H9 (cell line): ENCODE results near the gene GRM1. TPM values are rescaled to one million over a fixed set of nuclear protein-coding genes. Genes with fewer than 3 reads are reported as not detected.

Experiments
- DNase-seq: peaks from one replicate; pipeline ENCODE4 v3.0.0-alpha.2; 2017
- H2AFZ ChIP-seq: one replicate; pipeline ENCODE4 v1.6.1; 2013; ENCODE audit warnings: mild to moderate bottlenecking, low read length, control low read depth, moderate library complexity
- H2AK5ac ChIP-seq: 2 replicates; pipeline ENCODE4 v1.6.1; 2013; ENCODE audit warnings: low read length, control low read depth, mixed read lengths; ENCODE audit not compliant: insufficient read length
- H2BK120ac ChIP-seq: one replicate; pipeline ENCODE4 v1.6.1; 2013; ENCODE audit warnings: low read depth, mild to moderate bottlenecking, low read length, control low read depth, inconsistent platforms; ENCODE audit not compliant: poor library complexity, severe bottlenecking
- H2BK12ac ChIP-seq: 2 replicates; pipeline ENCODE4 v1.6.1; 2013; ENCODE audit warnings: low read length, control low read depth, mixed read lengths, low read depth; ENCODE audit not compliant: insufficient read length
- H2BK15ac ChIP-seq: 2 replicates; pipeline ENCODE4 v1.6.1; 2013; ENCODE audit warnings: low read depth, low read length, control low read depth
- H2BK20ac ChIP-seq: one replicate; pipeline ENCODE4 v1.6.1; 2013; ENCODE audit warnings: low read depth, mild to moderate bottlenecking, low read length, control low read depth, inconsistent platforms; ENCODE audit not compliant: poor library complexity, severe bottlenecking
- H2BK5ac ChIP-seq: 2 replicates; pipeline ENCODE4 v1.6.1; 2013; ENCODE audit warnings: low read length, control low read depth, mixed read lengths; ENCODE audit not compliant: insufficient read length
- H3K14ac ChIP-seq: 2 replicates; pipeline ENCODE4 v1.6.1; 2013; ENCODE audit warnings: low read length, control low read depth; ENCODE audit not compliant: insufficient read depth
- H3K18ac ChIP-seq: 2 replicates; pipeline ENCODE4 v1.6.1; 2013; ENCODE audit warnings: low read depth, mild to moderate bottlenecking, mixed read lengths, low read length, control low read depth; ENCODE audit not compliant: insufficient read length
- H3K23ac ChIP-seq: 2 replicates; pipeline ENCODE4 v1.6.1; 2013; ENCODE audit warnings: low read length, control low read depth, mixed read lengths, low read depth; ENCODE audit not compliant: insufficient read length
- H3K23me2 ChIP-seq: 2 replicates; pipeline ENCODE4 v1.6.1; 2013; ENCODE audit warnings: low read depth, mild to moderate bottlenecking, mixed read lengths, low read length, control low read depth; ENCODE audit not compliant: insufficient read length, poor library complexity, severe bottlenecking
- H3K27ac ChIP-seq: 2 replicates; pipeline ENCODE4 v1.5.1; 2013; ENCODE audit warnings: low read length, control low read depth, mixed read lengths, low read depth; ENCODE audit not compliant: insufficient read length
- H3K27me3 ChIP-seq: 2 replicates; pipeline ENCODE4 v1.6.1; 2013; ENCODE audit warnings: low read length, control low read depth, inconsistent platforms; ENCODE audit not compliant: insufficient read depth
- H3K4ac ChIP-seq: 2 replicates; pipeline ENCODE4 v1.6.1; 2013; ENCODE audit warnings: low read depth, mild to moderate bottlenecking, control low read depth, inconsistent platforms, low read length, moderate library complexity
- H3K4me1 ChIP-seq: 2 replicates; pipeline ENCODE4 v1.6.1; 2013; ENCODE audit warnings: low read length, control low read depth, inconsistent platforms; ENCODE audit not compliant: insufficient read depth
- H3K4me2 ChIP-seq: 2 replicates; pipeline ENCODE4 v1.6.1; 2013; ENCODE audit warnings: low read length, control low read depth, mixed read lengths; ENCODE audit not compliant: insufficient read length, insufficient read depth
- H3K56ac ChIP-seq: 2 replicates; pipeline ENCODE4 v1.6.1; 2013; ENCODE audit warnings: low read depth, mild to moderate bottlenecking, mixed read lengths, low read length, control low read depth; ENCODE audit not compliant: insufficient read length
- H3K79me1 ChIP-seq: 2 replicates; pipeline ENCODE4 v1.6.1; 2013; ENCODE audit warnings: low read depth, mild to moderate bottlenecking, moderate library complexity, low read length, control low read depth, inconsistent platforms; ENCODE audit not compliant: insufficient read depth, poor library complexity, severe bottlenecking
- H3K79me2 ChIP-seq: 2 replicates; pipeline ENCODE4 v1.6.1; 2013; ENCODE audit warnings: low read length, control low read depth, inconsistent platforms; ENCODE audit not compliant: insufficient read depth
- H3K9ac ChIP-seq: 2 replicates; pipeline ENCODE4 v1.6.1; 2013; ENCODE audit warnings: low read length, control low read depth, mixed read lengths; ENCODE audit not compliant: insufficient read length; ENCODE audit errors: extremely low read depth
- H3K9me3 ChIP-seq: one replicate; pipeline ENCODE4 v1.6.1; 2013; ENCODE audit warnings: low read depth, low read length, inconsistent platforms; ENCODE audit not compliant: control insufficient read depth
- H3T11ph ChIP-seq: one replicate; pipeline ENCODE4 v1.6.1; 2013; ENCODE audit warnings: mild to moderate bottlenecking, low read length, control low read depth, inconsistent platforms
- H4K20me1 ChIP-seq: one replicate; pipeline ENCODE4 v1.6.1; 2013; ENCODE audit not compliant: control insufficient read depth, insufficient read length, insufficient read depth
- H4K5ac ChIP-seq: 2 replicates; pipeline ENCODE4 v1.6.1; 2013; ENCODE audit warnings: low read depth, mild to moderate bottlenecking, mixed read lengths, low read length, control low read depth; ENCODE audit not compliant: insufficient read length
- H4K8ac ChIP-seq: replicated peaks from 2 replicates; pipeline ENCODE4 v1.6.1; 2013; ENCODE audit warnings: low read length, control low read depth, mixed read lengths, low read depth; ENCODE audit not compliant: insufficient read length
- H4K91ac ChIP-seq: 2 replicates; pipeline ENCODE4 v1.6.1; 2013; ENCODE audit warnings: low read depth, mild to moderate bottlenecking, moderate library complexity, mixed read lengths, low read length, control low read depth; ENCODE audit not compliant: insufficient read length
- H3K27ac Mint-ChIP-seq, 3 experiments: 2 replicates in 2 of 3; 3 replicates in 1 of 3; pipeline ENCODE4 v1.8.0; 2020 to 2021; ENCODE audit warnings: mixed read lengths in 3 of 3, mild to moderate bottlenecking in 1 of 3, moderate library complexity in 1 of 3
- H3K27me3 Mint-ChIP-seq: 2 replicates; pipeline ENCODE4 v1.8.0; 2021; ENCODE audit warnings: low read depth, mild to moderate bottlenecking, moderate library complexity, mixed read lengths
- H3K36me3 Mint-ChIP-seq, 3 experiments: 2 replicates in 2 of 3; 3 replicates in 1 of 3; pipeline ENCODE4 v1.8.0; 2020 to 2021; ENCODE audit warnings: low read depth in 3 of 3, mixed read lengths in 3 of 3; ENCODE audit not compliant: insufficient read depth in 1 of 3
- H3K4me1 Mint-ChIP-seq, 2 experiments: 2 replicates each; pipeline ENCODE4 v1.8.0; 2020; ENCODE audit warnings: mixed read lengths in 2 of 2
- H3K4me3 Mint-ChIP-seq, 2 experiments: 2 replicates in 1 of 2; 3 replicates in 1 of 2; pipeline ENCODE4 v1.8.0; 2020 to 2021; ENCODE audit warnings: mild to moderate bottlenecking in 2 of 2, mixed read lengths in 2 of 2, moderate library complexity in 1 of 2
- H3K9me3 Mint-ChIP-seq, 2 experiments: 2 replicates in 1 of 2; 3 replicates in 1 of 2; pipeline ENCODE4 v1.8.0; 2020; ENCODE audit warnings: mild to moderate bottlenecking in 2 of 2, mixed read lengths in 2 of 2, moderate library complexity in 1 of 2
- WGBS: extraction: QIAGEN DNeasy Blood & Tissue Kit; methylation state at CpG from one replicate; pipeline ENCODE4 v1.1.7; 2013; ENCODE audit warnings: missing lambda C conversion rate, low lambda C conversion rate, mixed read lengths; ENCODE audit not compliant: insufficient read length; ENCODE audit errors: extremely low coverage; 5-methylcytosine and 5-hydroxymethylcytosine counted together
- total RNA-seq: library from RNA; stranded (reverse); gene quantifications from 2 replicates; pipeline ENCODE4 v1.2.1, GENCODE V29; 2021
- TF ChIP-seq, protein P1 (sequence below): fragments of 200-600 bp; sonication (generic); conservative IDR thresholded peaks from 3 replicates; pipeline ENCODE4 v1.8.0; 2021; ENCODE audit warnings: antibody characterized with exemption, mild to moderate bottlenecking

GRM1 gene
- total RNA-seq, 1 experiment from 2014 or later = 0.39 TPM

DNA sequence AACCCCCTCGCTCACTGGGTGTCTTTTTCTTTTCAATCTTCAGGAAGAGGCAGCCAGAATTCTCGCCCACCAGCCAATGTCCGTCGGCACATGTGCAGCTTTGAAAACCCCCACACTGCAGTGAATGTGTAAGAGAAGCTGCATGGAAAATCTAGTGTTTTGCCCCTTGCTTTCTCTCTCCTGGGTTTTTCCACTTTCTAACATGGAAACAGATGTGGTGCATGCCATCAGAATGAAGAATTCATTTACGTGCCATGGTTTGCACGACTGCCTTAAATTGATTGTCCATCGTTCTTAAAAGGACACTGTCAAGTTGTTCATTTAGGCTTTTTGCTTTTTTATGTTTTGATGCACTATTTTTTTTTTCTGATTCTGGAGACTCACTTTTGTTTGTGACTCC is 397.7 kb downstream of the GRM1 start:
- no peak overlapping the region for H2AFZ ChIP-seq
- H2BK120ac ChIP-seq = no peak overlapping the region
- no peak overlapping the region for H3K27ac Mint-ChIP-seq
- H2BK15ac ChIP-seq = no peak overlapping the region
- H4K91ac ChIP-seq = no peak overlapping the region
- no peak overlapping the region for H3K23ac ChIP-seq
- no peak overlapping the region for H2BK20ac ChIP-seq
- H3K18ac ChIP-seq = no peak overlapping the region
- no peak for DNase-seq
- no peak overlapping the region for H4K8ac ChIP-seq
- TF ChIP-seq, protein P1, sequence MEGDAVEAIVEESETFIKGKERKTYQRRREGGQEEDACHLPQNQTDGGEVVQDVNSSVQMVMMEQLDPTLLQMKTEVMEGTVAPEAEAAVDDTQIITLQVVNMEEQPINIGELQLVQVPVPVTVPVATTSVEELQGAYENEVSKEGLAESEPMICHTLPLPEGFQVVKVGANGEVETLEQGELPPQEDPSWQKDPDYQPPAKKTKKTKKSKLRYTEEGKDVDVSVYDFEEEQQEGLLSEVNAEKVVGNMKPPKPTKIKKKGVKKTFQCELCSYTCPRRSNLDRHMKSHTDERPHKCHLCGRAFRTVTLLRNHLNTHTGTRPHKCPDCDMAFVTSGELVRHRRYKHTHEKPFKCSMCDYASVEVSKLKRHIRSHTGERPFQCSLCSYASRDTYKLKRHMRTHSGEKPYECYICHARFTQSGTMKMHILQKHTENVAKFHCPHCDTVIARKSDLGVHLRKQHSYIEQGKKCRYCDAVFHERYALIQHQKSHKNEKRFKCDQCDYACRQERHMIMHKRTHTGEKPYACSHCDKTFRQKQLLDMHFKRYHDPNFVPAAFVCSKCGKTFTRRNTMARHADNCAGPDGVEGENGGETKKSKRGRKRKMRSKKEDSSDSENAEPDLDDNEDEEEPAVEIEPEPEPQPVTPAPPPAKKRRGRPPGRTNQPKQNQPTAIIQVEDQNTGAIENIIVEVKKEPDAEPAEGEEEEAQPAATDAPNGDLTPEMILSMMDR = no peak
- no peak overlapping the region for H3K4me2 ChIP-seq
- no peak overlapping the region for H3T11ph ChIP-seq
- no peak overlapping the region for H3K4me3 Mint-ChIP-seq
- no peaks in the 10 kb centered on the region for H3K9me3 ChIP-seq
- H2AK5ac ChIP-seq = no peak overlapping the region
- no peaks in the 10 kb centered on the region for H4K20me1 ChIP-seq
- H3K27me3 Mint-ChIP-seq = peaks cover 2% of the 10 kb centered on the region; the same call in 1 of the 2 replicates
- no peak overlapping the region for H3K56ac ChIP-seq
- H3K79me1 ChIP-seq = no peaks in the 10 kb centered on the region
- no peaks in the 10 kb centered on the region for H3K9me3 Mint-ChIP-seq
- no CpG with 5 or more reads among the region's 7 CpGs for WGBS
- no peaks in the 10 kb centered on the region for H3K36me3 Mint-ChIP-seq
- no peaks in the 10 kb centered on the region for H3K23me2 ChIP-seq
- no peak overlapping the region for H4K5ac ChIP-seq
- H2BK5ac ChIP-seq = no peak overlapping the region
- H3K4ac ChIP-seq = no peak overlapping the region
- H3K27ac ChIP-seq = no peak overlapping the region
- peaks cover 12 to 13% of the 10 kb centered on the region in 2 experiments for H3K4me1 Mint-ChIP-seq
- no peak overlapping the region for H3K9ac ChIP-seq
- H3K27me3 ChIP-seq = no peaks in the 10 kb centered on the region
- H2BK12ac ChIP-seq = no peak overlapping the region
- H3K14ac ChIP-seq = no peak overlapping the region
- no peaks in the 10 kb centered on the region for H3K79me2 ChIP-seq
- no peaks in the 10 kb centered on the region for H3K4me1 ChIP-seq
